ENCODE measurements around the gene CST2.
"Not testable (repeated sequence)": the region's sequence is repeated elsewhere in the genome, so short reads cannot be mapped to it uniquely, and the experiment has no call there.

CST2 gene

GRCh38 chr20:23856736-23857135 is 30.2 kb upstream of the CST2 start:
- Histone ChIP-seq H3K4me3 (ENCODE audit: low read depth in 1 of 2, low read length in 1 of 2) (no peak overlapping the region), H3K27me3 (no peaks in the 10 kb centered on the region), H3K27ac (no peak overlapping the region), H3K36me3 (no peaks in the 10 kb centered on the region), H3K9me3 (no peaks in the 10 kb centered on the region), H3K4me1 (ENCODE audit: control insufficient read depth in 1 of 2, insufficient read depth in 1 of 2, low read depth in 1 of 2, low read length in 1 of 2) (no peaks in the 10 kb centered on the region)
- no peak for TF ChIP-seq CTCF (IDR thresholded peaks at IDR 0.05)

- no peaks in the 10 kb centered on the region for H3K9me3 ChIP-seq
- no peaks in the 10 kb centered on the region for H3K36me3 ChIP-seq
- TF ChIP-seq CTCF (IDR thresholded peaks at IDR 0.05) = no peak
These were observed 29.7 kb upstream of the CST2 start for GRCh38 chr20:23856226-23856625.

GRCh38 chr20:23841693-23842092 is 15.2 kb upstream of the CST2 start:
- no peaks in the 10 kb centered on the region for H3K4me1 ChIP-seq (ENCODE audit: control insufficient read depth in 1 of 2, insufficient read depth in 1 of 2, low read depth in 1 of 2, low read length in 1 of 2)

More at GRCh38 chr20:23856226-23856625, 29.7 kb upstream of the CST2 start:
- Histone ChIP-seq H3K4me1 (ENCODE audit: control insufficient read depth in 1 of 2, insufficient read depth in 1 of 2, low read depth in 1 of 2, low read length in 1 of 2) (no peaks in the 10 kb centered on the region), H3K27ac (no peak overlapping the region), H3K4me3 (ENCODE audit: low read depth in 1 of 2, low read length in 1 of 2) (no peak overlapping the region), H3K27me3 (no peaks in the 10 kb centered on the region)

GRCh38 chr20:23835716-23836115 is 9.2 kb upstream of the CST2 start:
- TF ChIP-seq CTCF (IDR thresholded peaks at IDR 0.05) = no peak
- no peaks in the 10 kb centered on the region for H3K27me3 ChIP-seq
- H3K4me1 ChIP-seq (ENCODE audit: control insufficient read depth in 1 of 2, insufficient read depth in 1 of 2, low read depth in 1 of 2, low read length in 1 of 2) = no peaks in the 10 kb centered on the region
- H3K27ac ChIP-seq = no peak overlapping the region
- H3K36me3 ChIP-seq = no peaks in the 10 kb centered on the region
- no peaks in the 10 kb centered on the region for H3K9me3 ChIP-seq
- H3K4me3 ChIP-seq (ENCODE audit: low read depth in 1 of 2, low read length in 1 of 2) = no peak overlapping the region

More at GRCh38 chr20:23841693-23842092, 15.2 kb upstream of the CST2 start:
- H3K9me3 ChIP-seq = no peaks in the 10 kb centered on the region
- no peak for TF ChIP-seq CTCF (IDR thresholded peaks at IDR 0.05)
- H3K4me3 ChIP-seq (ENCODE audit: low read depth in 1 of 2, low read length in 1 of 2) = no peak overlapping the region
- H3K27ac ChIP-seq = no peak overlapping the region
- H3K27me3 ChIP-seq = no peaks in the 10 kb centered on the region
- H3K36me3 ChIP-seq = no peaks in the 10 kb centered on the region

GRCh38 chr20:23832775-23833513 is 6.4 kb upstream of the CST2 start:
- no peaks in the 10 kb centered on the region for H3K36me3 ChIP-seq
- no peak overlapping the region for H3K4me3 ChIP-seq (ENCODE audit: low read depth in 1 of 2, low read length in 1 of 2)
- TF ChIP-seq CTCF (IDR thresholded peaks at IDR 0.05) = no peak
- no peaks in the 10 kb centered on the region for H3K4me1 ChIP-seq (ENCODE audit: control insufficient read depth in 1 of 2, insufficient read depth in 1 of 2, low read depth in 1 of 2, low read length in 1 of 2)
- no peaks in the 10 kb centered on the region for H3K27me3 ChIP-seq
- no peak overlapping the region for H3K27ac ChIP-seq
- H3K9me3 ChIP-seq = no peaks in the 10 kb centered on the region

- H3K4me3 ChIP-seq (ENCODE audit: low read depth in 1 of 2, low read length in 1 of 2); H3K36me3 ChIP-seq; H3K4me1 ChIP-seq (ENCODE audit: control insufficient read depth in 1 of 2, insufficient read depth in 1 of 2, low read depth in 1 of 2, low read length in 1 of 2); H3K27ac ChIP-seq; H3K27me3 ChIP-seq; H3K9me3 ChIP-seq: not testable (repeated sequence)
These were observed 5.4 kb upstream of the CST2 start for GRCh38 chr20:23831961-23832360.

Measured in neutrophil (primary cell).